ENCODE results near the gene AKAP3. TPM values are rescaled to one million over a fixed set of nuclear protein-coding genes. Genes with fewer than 3 reads are reported as not detected.

The AKAP3 gene
- total RNA-seq, 1 donor from 2014 or later: 1.0 TPM

Other genes with a start within 250 kb of the AKAP3 start
- gene FGF6, start 203.2 kb downstream of the AKAP3 start, total RNA-seq: 16.2 TPM
- gene RAD51AP1, start 110.2 kb downstream of the AKAP3 start, total RNA-seq: 4.2 TPM
- 13.6 TPM for gene DYRK4, start 86.8 kb downstream of the AKAP3 start, total RNA-seq
- gene NDUFA9, start 63 bp upstream of the AKAP3 start, total RNA-seq: 38.6 TPM
- gene GALNT8, start 71.3 kb upstream of the AKAP3 start, total RNA-seq: 5.2 TPM

Measured in skeletal muscle tissue (tissue), 1 donor.